Hematopoietic multipotent progenitor cell treated with erythropoietin and hydrocortisone succinate and interleukin-3 and kit ligand, for 8 days (in vitro differentiated cells): ENCODE results near the gene H1-8.
"Not testable (repeated sequence)": the region's sequence is repeated elsewhere in the genome, so short reads cannot be mapped to it uniquely, and the experiment has no call there.

ENCODE experiments used
- DNase-seq: peaks from one replicate; pipeline ENCODE4 v3.0.0-alpha.2; 2015

H1-8 gene

DNA sequence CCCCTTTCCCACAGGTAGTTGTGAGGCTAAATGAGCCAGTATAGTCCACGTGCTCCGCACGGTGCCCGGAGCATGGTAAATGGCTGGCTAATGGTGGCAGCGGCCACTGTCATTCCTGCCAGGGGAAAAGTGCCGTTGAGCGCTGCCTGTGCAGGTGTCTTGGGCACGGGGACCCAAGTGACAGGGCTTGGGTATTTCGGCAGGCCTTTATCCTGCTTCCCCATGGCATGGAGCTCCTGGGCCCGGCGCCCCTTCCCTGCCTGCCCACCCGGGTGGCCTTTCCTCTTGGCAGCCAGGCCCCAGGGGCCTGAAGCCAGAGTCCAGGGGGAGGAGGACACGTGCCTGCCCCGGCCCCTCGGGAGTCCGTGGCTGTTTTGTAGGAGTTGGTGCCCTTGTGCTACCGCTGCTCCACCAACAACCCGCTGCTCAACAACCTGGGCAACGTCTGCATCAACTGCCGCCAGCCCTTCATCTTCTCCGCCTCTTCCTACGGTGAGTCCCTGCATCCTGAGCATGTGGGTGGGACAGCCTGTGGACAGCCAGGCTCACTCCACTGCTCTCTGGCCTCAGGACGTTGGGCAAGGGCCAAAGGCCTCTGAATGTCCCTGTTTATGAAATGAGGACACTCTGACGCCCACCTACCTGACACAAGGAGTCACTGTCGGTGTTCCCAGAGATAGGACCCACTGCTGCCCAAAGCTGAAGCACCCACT, 27.7 kb upstream of the H1-8 start:
- not testable (repeated sequence) for DNase-seq

DNA sequence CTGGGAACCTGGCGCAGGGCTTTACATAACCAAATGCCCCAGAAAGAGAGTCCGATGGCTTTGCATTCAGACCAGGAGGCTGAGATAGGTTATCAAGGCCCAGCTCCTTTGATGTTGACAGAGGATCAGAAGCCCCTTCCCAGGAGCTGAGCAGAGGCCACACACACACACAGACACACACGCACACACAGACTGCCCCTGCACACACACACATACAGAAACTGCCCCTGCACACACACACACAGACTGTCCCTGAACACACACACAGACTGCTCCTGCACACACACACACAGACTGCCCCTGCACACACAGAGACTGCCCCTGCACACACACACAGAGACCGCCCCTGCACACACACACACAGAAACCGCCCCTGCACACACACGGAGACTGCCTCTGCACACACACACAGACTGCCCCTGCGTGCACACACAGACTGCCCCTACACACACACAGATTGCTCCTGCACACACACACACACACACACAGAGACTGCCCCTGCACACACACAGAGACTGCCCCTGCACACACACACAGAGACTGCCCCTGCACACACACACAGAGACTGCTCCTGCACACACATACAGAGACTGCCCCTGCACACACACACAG, 27.0 kb upstream of the H1-8 start:
- DNase-seq: not testable (repeated sequence)

DNA sequence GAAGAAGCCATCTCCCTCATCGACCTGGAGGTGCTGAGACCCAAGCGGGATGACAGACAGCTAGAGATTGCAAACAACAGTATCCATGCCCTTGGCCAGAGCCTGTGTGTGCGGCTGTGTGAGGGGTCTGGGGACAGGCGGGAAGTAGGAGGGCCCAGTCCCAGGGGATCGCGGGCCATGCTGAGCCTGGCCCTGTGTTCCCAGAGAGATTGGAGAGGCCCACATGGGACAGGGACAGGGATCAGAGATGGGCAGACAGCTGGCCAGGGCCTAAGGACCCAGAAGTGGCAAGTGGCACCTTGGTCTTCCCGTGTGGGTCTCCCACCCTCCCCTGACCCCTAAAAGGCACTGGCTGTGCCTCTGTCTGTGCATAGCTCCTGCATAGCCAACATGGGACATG, 25.5 kb upstream of the H1-8 start:
- DNase-seq: no peak

DNA sequence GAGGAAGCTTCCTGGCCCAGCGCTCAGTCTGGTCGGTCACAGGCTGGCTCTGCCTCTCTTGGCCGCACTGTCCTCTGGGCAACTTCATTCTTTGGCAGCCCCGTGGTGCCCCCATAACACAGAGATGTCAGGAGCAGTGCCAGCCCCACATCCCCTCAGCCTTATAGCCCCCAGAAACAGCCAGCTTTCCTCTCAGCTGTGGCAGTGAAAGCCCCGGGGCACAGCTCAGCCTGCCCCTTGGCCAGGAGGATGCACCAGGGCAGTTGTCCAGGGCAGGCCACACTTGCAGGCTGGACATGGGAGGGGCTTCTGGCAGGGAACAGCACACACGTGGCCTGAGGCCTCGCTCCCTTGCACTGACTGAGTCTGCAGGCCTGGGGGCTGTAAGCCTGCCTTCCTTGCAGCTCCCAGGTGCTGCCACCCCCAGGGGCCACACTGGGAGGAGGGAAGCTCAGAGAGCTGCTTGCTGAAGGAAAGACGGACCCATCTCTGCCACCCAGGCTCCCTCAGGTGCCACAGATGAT, 24.9 kb upstream of the H1-8 start:
- no peak for DNase-seq

DNA sequence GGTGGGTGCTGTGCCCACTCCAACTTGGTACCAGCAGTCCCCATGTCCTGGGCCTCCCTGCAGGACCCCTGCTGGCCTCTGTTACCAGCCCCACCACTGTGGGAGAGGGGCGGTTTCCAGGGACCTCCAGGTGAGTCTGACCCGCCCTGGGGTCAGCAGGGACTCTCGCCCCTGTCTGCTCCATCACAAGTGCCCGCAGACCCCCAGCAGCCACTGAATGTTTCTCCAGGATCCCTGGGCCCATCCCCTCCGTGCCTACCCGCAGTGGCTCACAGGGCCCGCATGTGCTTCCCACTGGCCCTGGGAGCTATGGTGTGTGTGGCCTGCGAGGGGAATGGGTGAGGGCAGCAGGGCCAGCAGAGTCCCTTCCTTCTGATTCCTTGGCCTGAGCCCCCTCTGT, 24.4 kb upstream of the H1-8 start:
- no peak for DNase-seq

DNA sequence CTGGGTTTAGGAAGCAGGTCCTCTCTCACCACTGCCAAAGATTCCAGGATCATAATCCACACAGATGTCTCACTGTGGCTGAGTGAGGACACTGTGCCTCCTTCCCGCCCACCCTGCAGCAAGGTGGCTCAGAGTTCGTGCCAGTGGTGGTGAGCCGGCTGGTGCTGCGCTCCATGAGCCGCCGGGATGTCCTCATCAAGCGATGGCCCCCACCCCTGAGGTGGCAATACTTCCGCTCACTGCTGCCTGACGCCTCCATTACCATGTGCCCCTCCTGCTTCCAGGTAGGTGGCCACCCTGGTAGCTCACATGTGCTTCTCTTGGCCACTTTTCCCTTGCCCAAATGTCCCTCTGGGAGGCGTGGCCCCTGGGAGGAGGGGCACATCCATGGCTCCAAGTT, 23.5 kb upstream of the H1-8 start:
- DNase-seq: no peak

- DNase-seq: no peak
Observed at GRCh38 chr3:129519896-129520715, 22.9 kb upstream of the H1-8 start.

DNA sequence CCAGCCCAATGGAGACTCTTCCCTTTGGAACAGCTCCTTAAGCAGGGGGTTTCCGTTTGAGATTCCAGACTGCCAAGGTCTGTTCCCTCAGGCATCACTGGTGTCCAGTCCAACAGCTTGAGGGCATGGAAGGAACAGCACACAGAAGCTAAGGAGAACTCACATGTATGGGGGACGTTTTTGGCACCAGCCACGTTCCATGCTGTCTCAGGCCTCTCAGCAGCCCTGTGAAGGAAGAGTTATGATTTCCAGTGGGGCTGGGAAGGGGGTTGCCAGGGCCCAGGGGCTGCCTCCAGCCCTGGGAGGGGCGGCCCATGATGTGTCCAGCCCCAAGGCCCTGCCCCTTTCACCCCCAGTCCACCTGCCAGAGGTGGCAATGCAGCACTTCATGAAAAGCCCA, 22.0 kb upstream of the H1-8 start:
- DNase-seq: no peak

GRCh38 chr3:129521611-129522010, 21.4 kb upstream of the H1-8 start:
- no peak for DNase-seq

- DNase-seq: no peak
Observed at GRCh38 chr3:129522953-129523352, 20.0 kb upstream of the H1-8 start.

- no peak for DNase-seq
Observed at GRCh38 chr3:129524081-129524480, 18.9 kb upstream of the H1-8 start.

- no peak for DNase-seq
Observed at GRCh38 chr3:129525341-129525968, 17.5 kb upstream of the H1-8 start.

GRCh38 chr3:129526121-129526900, 16.7 kb upstream of the H1-8 start:
- DNase-seq: peak; percentile 16

GRCh38 chr3:129527262-129527661, 15.7 kb upstream of the H1-8 start:
- no peak for DNase-seq

- DNase-seq: no peak
Observed at GRCh38 chr3:129528589-129529100, 14.3 kb upstream of the H1-8 start, which contains the start of gene RHO. Gene RHO, plus strand, starts transcription at chr3:129528639. Its CDS starts 95 bp downstream, at chr3:129528734.

DNA sequence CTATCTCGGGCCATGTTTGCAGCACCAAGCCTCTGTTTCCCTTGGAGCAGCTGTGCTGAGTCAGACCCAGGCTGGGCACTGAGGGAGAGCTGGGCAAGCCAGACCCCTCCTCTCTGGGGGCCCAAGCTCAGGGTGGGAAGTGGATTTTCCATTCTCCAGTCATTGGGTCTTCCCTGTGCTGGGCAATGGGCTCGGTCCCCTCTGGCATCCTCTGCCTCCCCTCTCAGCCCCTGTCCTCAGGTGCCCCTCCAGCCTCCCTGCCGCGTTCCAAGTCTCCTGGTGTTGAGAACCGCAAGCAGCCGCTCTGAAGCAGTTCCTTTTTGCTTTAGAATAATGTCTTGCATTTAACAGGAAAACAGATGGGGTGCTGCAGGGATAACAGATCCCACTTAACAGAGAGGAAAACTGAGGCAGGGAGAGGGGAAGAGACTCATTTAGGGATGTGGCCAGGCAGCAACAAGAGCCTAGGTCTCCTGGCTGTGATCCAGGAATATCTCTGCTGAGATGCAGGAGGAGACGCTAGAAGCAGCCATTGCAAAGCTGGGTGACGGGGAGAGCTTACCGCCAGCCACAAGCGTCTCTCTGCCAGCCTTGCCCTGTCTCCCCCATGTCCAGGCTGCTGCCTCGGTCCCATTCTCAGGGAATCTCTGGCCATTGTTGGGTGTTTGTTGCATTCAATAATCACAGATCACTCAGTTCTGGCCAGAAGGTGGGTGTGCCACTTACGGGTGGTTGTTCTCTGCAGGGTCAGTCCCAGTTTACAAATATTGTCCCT, 13.4 kb upstream of the H1-8 start:
- no peak for DNase-seq

DNA sequence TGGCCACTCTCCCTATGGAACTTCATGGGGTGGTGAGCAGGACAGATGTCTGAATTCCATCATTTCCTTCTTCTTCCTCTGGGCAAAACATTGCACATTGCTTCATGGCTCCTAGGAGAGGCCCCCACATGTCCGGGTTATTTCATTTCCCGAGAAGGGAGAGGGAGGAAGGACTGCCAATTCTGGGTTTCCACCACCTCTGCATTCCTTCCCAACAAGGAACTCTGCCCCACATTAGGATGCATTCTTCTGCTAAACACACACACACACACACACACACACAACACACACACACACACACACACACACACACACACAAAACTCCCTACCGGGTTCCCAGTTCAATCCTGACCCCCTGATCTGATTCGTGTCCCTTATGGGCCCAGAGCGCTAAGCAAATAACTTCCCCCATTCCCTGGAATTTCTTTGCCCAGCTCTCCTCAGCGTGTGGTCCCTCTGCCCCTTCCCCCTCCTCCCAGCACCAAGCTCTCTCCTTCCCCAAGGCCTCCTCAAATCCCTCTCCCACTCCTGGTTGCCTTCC, 12.7 kb upstream of the H1-8 start:
- no peak for DNase-seq

GRCh38 chr3:129530821-129531220, 12.2 kb upstream of the H1-8 start:
- DNase-seq: no peak

DNA sequence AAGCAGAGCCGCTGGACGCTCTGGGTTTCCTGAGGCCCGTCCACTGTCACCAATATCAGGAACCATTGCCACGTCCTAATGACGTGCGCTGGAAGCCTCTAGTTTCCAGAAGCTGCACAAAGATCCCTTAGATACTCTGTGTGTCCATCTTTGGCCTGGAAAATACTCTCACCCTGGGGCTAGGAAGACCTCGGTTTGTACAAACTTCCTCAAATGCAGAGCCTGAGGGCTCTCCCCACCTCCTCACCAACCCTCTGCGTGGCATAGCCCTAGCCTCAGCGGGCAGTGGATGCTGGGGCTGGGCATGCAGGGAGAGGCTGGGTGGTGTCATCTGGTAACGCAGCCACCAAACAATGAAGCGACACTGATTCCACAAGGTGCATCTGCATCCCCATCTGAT, 11.3 kb upstream of the H1-8 start:
- DNase-seq: no peak

DNA sequence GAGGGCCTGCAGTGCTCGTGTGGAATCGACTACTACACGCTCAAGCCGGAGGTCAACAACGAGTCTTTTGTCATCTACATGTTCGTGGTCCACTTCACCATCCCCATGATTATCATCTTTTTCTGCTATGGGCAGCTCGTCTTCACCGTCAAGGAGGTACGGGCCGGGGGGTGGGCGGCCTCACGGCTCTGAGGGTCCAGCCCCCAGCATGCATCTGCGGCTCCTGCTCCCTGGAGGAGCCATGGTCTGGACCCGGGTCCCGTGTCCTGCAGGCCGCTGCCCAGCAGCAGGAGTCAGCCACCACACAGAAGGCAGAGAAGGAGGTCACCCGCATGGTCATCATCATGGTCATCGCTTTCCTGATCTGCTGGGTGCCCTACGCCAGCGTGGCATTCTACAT, 10.7 kb upstream of the H1-8 start:
- no peak for DNase-seq

- DNase-seq: no peak
Observed at GRCh38 chr3:129533406-129533805, 9.6 kb upstream of the H1-8 start.
